Vagina (tissue), 2 donors: ENCODE results near the gene SNX27.
"Not testable (repeated sequence)": the region's sequence is repeated elsewhere in the genome, so short reads cannot be mapped to it uniquely, and the experiment has no call there.

Experiments
- POLR2A ChIP-seq, 2 donors: fragments of 450-650 bp; IDR thresholded peaks; one replicate each; pipeline ENCODE4 v1.6.1; 2017; ENCODE audit warnings: antibody characterized with exemption in 2 of 2, mild to moderate bottlenecking in 2 of 2, moderate library complexity in 2 of 2
- POLR2AphosphoS5 ChIP-seq, 2 donors: sonication (generic); formaldehyde crosslinking; IDR thresholded peaks; one replicate each; pipeline ENCODE4 v1.9.0; 2017; ENCODE audit warnings: antibody characterized with exemption in 2 of 2, mild to moderate bottlenecking in 2 of 2, low read depth in 1 of 2; ENCODE audit not compliant: insufficient read depth in 1 of 2
- TF ChIP-seq, protein P1 (sequence below), 3 experiments: fragments of 450-650 bp in 2 of 3; fragments of 200-600 bp in 1 of 3; sonication (generic) in 1 of 3; IDR thresholded peaks; one replicate each; pipeline ENCODE4 v1.5.1; 2017 to 2019; ENCODE audit warnings: antibody characterized with exemption in 3 of 3, mild to moderate bottlenecking in 2 of 3, moderate library complexity in 2 of 3

DNA sequence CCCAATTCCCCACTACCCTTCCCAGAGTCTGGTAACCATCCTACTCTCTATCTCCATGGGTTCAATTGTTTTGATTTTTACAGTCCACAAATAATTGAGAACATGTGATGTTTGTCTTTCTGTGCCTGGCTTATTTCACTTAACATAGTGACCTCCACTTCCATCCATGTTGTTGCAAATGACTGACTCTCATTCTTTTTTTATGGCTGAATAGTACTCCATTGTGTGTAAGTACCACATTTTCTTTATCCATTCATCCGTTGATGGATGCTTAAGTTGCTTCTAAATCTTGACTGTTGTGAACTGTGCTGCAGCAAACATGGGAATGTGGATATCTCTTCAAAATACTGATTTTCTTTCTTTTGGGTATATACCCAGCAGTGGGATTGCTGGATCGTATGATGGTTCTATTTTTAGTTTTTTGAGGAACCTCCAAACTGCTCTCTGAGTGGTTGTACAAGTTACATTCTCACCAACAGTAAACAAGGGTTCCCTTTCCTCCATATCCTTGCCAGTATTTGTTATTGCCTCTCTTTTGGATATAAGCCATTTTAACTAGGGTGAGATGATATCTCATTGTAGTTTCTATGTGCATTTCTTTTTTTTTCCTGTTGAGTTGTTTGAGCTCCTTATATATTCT is 58.3 kb downstream of the SNX27 start:
- TF ChIP-seq POLR2A (IDR thresholded peaks at IDR 0.05); POLR2AphosphoS5 (IDR thresholded peaks at IDR 0.05; ENCODE audit: insufficient read depth in 1 of 2, low read depth in 1 of 2): not testable (repeated sequence)
- TF ChIP-seq, protein P1, sequence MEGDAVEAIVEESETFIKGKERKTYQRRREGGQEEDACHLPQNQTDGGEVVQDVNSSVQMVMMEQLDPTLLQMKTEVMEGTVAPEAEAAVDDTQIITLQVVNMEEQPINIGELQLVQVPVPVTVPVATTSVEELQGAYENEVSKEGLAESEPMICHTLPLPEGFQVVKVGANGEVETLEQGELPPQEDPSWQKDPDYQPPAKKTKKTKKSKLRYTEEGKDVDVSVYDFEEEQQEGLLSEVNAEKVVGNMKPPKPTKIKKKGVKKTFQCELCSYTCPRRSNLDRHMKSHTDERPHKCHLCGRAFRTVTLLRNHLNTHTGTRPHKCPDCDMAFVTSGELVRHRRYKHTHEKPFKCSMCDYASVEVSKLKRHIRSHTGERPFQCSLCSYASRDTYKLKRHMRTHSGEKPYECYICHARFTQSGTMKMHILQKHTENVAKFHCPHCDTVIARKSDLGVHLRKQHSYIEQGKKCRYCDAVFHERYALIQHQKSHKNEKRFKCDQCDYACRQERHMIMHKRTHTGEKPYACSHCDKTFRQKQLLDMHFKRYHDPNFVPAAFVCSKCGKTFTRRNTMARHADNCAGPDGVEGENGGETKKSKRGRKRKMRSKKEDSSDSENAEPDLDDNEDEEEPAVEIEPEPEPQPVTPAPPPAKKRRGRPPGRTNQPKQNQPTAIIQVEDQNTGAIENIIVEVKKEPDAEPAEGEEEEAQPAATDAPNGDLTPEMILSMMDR (IDR thresholded peaks at IDR 0.05) = not testable (repeated sequence)
